ENCODE results near the gene USB1.

GRCh38 chr16:57991551-57992059 lies 9.6 kb upstream of the USB1 start:
- TF ChIP-seq CTCF (IDR thresholded peaks at IDR 0.05; ENCODE audit: insufficient read depth, low read depth, low read length) (no peak), EZH2 (IDR thresholded peaks at IDR 0.05; ENCODE audit: insufficient read depth, low read length) (no peak)

Measured in astrocyte (in vitro differentiated cells and primary cell).